Measurements from ENCODE around the gene CCP110.

CCP110 gene

DNA sequence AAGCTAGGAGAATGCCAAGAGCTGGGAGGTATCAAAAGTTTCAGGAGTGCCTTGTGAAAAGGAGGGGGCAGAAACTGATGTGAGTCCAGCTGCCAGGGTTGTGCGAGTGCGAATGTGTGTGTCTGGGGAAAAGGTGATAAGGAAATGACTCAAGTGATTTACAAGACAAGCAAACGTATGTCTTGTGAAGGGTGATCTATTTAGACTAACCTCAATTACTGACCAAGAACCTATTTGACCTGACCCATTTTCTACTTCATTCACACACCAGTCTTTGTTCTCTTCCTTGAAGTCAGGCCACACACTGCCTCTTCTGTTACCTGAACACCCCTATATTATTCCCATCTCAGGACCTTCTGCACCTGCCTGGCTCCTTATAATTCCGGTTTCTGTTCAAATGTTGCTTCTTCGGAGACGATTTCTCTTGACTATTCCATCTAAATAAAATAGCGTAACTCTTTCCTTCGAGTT lies 2.8 kb upstream of the CCP110 start:
- peak overlapping the region; percentile 89 for H3K4me3 ChIP-seq (replicated peaks; ENCODE audit: low read depth, low read length)
- DNase-seq (ENCODE audit: low read depth) = peak; percentile 17
- TF ChIP-seq, protein P1, sequence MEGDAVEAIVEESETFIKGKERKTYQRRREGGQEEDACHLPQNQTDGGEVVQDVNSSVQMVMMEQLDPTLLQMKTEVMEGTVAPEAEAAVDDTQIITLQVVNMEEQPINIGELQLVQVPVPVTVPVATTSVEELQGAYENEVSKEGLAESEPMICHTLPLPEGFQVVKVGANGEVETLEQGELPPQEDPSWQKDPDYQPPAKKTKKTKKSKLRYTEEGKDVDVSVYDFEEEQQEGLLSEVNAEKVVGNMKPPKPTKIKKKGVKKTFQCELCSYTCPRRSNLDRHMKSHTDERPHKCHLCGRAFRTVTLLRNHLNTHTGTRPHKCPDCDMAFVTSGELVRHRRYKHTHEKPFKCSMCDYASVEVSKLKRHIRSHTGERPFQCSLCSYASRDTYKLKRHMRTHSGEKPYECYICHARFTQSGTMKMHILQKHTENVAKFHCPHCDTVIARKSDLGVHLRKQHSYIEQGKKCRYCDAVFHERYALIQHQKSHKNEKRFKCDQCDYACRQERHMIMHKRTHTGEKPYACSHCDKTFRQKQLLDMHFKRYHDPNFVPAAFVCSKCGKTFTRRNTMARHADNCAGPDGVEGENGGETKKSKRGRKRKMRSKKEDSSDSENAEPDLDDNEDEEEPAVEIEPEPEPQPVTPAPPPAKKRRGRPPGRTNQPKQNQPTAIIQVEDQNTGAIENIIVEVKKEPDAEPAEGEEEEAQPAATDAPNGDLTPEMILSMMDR (IDR thresholded peaks at IDR 0.05; ENCODE audit: low read length, missing control alignments) = no peak

GRCh38 chr16:19521471-19522396 lies 2.0 kb upstream of the CCP110 start, which contains the start of gene GDE1:
TSS of gene GDE1 (minus strand) at chr16:19522098. CDS start at chr16:19521964, 134 bp downstream.
- DNase-seq (ENCODE audit: low read depth) = peak; percentile 88
- TF ChIP-seq, protein P1 (IDR thresholded peaks at IDR 0.05; ENCODE audit: low read length, missing control alignments) = peak; percentile 40

GRCh38 chr16:19522397-19522732 lies 1.4 kb upstream of the CCP110 start:
- no peak for DNase-seq (ENCODE audit: low read depth)
- peak overlapping the region; percentile 89 for H3K4me3 ChIP-seq (replicated peaks; ENCODE audit: low read depth, low read length)
- TF ChIP-seq, protein P1 (IDR thresholded peaks at IDR 0.05; ENCODE audit: low read length, missing control alignments) = no peak

More at GRCh38 chr16:19521471-19522396, 2.0 kb upstream of the CCP110 start, which contains the start of gene GDE1:
- H3K4me3 ChIP-seq (replicated peaks; ENCODE audit: low read depth, low read length) = peak within 1 kb of the TSS; percentile 89

- no peak overlapping the region for H3K4me3 ChIP-seq (replicated peaks; ENCODE audit: low read depth, low read length)
- DNase-seq (ENCODE audit: low read depth) = no peak
- TF ChIP-seq, protein P1 (IDR thresholded peaks at IDR 0.05; ENCODE audit: low read length, missing control alignments) = no peak
Observed at GRCh38 chr16:19522760-19523159, 982 bp upstream of the CCP110 start.

DNA sequence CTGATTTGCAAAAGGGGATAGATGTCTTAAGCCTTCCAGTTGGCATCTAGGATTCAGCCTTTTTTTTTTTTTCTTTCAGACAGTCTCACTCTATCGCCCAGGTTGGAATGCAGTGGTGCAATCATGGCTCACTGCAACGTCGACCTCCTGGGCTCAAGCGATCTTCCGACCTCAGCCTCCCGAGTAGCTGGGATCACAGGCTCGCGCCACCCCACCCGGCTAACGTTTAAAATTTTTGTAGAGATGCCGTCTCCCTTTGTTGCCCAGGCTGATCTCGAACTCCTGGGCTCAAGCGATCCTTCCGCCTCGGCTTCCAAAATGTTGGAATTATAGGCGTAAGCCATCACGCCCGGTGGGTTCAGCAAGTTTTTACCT lies 571 bp upstream of the CCP110 start:
- no peak for DNase-seq (ENCODE audit: low read depth)
- TF ChIP-seq, protein P1 (IDR thresholded peaks at IDR 0.05; ENCODE audit: low read length, missing control alignments) = no peak
- no peak overlapping the region for H3K4me3 ChIP-seq (replicated peaks; ENCODE audit: low read depth, low read length)

DNA sequence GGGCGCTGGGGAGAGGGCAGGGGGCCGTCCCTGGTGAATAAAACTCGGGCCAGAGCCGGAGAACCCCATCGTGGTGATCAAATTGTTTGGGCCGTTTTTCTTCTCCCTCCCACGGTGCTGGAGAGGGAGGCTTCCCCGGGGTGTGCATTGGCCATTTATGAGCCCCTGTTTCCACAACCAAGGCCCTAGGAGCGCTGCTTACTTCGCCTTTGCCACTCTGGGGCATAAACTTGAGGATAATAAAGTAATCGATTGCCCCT lies 544 bp downstream of the CCP110 start:
- TF ChIP-seq, protein P1 (IDR thresholded peaks at IDR 0.05; ENCODE audit: low read length, missing control alignments) = no peak
- H3K4me3 ChIP-seq (replicated peaks; ENCODE audit: low read depth, low read length) = peak overlapping the region; percentile 93
- no peak for DNase-seq (ENCODE audit: low read depth)

Data from fibroblast of pulmonary artery (primary cell).